GM18951 (cell line): ENCODE results near the gene SUPT3H.

ENCODE experiments used
- POLR2A ChIP-seq: IDR thresholded peaks from 4 replicates; pipeline ENCODE4 v1.6.1; 2011; ENCODE audit warnings: mild to moderate bottlenecking; ENCODE audit not compliant: insufficient read length, insufficient read depth; ENCODE audit errors: extremely low read depth
- in situ Hi-C: fragments of 300-500 bp; cut with MboI; formaldehyde crosslinking; loops from one replicate; pipeline ENCODE4 v1.12.0; 2022; ENCODE audit warnings: low sequenced_read_pairs, mixed read lengths, inconsistent platforms; ENCODE audit not compliant: unreplicated experiment

Gene SUPT3H

DNA sequence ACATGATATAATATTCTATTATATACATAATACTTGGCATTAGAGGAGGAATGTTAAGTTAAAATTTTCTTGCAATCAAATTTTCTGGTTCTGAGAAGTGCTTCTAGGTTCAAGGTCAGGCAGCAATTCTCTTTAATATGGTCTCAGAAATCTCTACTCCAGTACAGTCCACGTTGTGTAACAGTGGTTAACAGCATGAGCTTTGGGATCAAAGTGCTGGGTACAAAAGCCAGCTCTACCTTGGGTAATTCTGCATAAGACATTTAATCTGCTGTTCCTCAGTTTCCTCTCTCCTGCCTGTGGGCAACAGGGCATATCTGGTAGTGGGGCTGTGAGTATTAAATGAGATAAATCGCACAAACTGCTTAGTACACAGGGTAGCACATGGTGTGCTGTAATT, 552.5 kb downstream of the SUPT3H start:
- in situ Hi-C loops = no loop called here
- no peak for TF ChIP-seq POLR2A

DNA sequence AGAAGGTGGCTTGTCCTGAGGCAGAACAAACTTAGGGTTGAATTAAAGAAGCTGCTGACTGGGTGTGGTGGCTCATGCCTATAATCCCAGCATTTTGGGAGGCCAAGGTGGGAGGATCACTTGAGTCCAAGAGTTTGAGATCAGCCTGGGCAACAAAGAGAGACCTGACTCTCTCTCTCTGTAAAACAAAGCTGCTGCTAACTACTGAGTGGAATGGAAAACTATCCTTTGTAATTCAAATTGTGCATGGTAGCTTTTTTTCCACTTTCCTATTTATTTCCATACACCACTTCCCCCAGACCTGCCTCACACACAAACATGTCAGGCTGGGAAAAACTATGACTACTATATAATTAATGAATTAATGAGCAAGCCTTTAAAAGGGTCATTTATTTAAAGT, 553.2 kb downstream of the SUPT3H start:
- in situ Hi-C loops = no loop called here
- TF ChIP-seq POLR2A = no peak

DNA sequence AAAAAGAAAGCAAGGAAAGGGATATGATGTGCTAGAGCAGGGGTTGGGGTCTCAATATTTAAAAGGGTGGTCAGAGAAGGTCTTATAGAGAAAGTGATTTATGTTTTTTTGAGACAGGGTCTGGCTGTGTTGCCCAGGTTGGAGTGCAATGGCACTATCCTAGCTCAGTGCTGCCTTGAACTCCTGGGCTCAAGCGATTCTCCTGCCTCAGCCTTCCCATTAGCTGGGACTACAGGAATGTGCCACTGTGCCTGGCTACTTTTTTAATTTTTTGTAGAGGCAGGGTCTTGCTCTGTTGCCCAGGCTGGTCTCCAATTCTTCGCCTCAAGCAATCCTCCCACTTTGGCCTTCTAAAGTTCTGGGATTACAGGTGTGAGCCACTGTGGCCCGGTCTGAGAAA, 557.0 kb downstream of the SUPT3H start:
- in situ Hi-C loops = no loop called here

DNA sequence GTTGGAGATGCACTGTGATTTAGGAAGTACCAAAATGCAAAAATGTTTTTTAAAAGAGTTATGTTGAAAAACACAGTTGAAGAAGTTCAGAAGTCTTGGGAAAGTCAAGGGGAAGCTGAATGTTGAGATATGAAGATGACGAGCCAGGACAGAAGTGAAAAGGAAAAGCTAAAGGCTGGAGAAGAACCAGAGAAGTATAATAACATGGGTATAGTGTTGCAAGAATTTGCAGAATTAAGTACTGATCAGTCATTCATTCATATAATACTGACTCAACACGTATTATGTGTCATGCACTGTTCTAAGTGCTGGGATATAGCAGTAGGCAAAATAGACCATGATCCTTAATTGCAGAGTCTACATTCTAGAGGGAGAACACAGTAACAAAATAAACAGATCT, 557.4 kb downstream of the SUPT3H start:
- in situ Hi-C loops = no loop called here
- no peak for TF ChIP-seq POLR2A

More for the DNA sequence above, 557.0 kb downstream of the SUPT3H start:
- no peak for TF ChIP-seq POLR2A

DNA sequence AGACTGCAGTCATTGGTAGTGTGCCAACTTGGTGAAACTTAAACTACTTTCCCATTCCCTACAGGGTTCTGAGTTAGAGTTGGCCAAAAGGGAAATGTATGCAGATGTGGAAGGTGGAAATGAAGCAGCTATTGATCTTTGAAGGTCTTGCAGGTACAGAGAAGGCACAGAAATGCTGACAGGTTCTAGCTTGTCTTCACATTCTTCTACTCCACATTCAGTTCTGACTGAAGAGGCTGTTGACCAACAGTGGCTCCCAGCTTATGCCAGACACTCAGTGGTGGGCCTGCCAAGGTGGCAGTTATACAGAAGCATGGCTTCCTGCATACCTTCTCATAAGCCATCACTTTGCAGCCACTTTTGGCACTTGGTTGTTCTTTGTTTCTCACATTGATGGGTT, 566.3 kb downstream of the SUPT3H start:
- in situ Hi-C loops = no loop called here
- no peak for TF ChIP-seq POLR2A

DNA sequence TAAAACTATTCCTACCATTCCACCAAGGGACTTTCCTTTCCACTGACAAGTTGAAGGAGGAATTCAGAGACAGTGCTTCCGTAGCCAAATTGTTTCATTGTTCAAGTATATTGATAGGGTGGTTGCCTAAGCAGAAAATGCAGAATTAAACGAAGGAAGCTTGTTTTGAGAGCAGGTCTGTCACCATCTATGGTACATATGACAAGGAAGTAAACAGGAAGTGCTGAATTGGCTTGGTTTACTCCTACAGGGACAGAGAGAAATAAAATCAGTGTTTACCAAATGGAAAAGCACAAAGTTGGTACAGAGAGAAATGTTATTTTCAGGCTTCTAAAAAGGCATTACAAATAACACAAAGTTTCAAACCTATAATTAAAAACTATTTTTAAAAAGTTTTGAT, 568.5 kb downstream of the SUPT3H start:
- TF ChIP-seq POLR2A = no peak
- in situ Hi-C loops = no loop called here

DNA sequence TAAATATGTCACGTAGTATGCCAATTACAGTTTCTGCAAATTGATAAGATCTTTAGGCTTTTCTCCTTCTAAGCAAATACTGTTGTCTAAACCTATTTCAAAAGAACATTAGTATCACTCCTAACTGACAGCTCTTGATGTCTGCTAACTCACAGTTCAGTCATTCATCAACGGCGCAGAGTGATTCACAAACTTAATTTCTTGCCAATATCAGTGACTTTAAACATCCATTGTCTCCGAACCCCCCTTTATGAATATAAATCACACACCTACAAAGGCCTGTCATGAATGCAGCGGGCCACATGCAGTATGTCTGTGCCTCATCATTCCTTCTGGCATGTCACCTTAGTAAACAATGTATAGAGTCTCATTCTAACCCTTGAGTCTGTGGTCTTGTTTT, 569.6 kb downstream of the SUPT3H start:
- TF ChIP-seq POLR2A = no peak
- in situ Hi-C loops = no loop called here

DNA sequence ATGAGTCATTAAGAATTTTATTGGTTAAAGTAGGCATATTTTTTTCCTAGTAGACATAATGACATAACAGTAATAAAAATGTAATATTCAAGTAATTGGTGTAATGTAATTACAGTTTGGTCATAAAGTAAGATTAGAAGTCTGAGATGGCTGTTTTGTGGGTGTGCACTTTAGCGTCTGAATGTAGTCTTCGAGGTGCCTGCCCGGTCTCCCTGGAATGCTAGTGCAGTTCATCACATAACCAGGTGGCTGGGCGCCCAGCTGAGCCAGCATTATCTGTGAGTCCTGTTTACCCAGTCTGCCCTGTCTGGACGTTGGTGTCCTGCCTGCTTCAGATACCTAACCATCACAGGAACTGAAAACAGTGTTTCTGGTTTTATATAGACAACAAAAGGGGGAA, 571.1 kb downstream of the SUPT3H start:
- in situ Hi-C loops = no loop called here
- no peak for TF ChIP-seq POLR2A

DNA sequence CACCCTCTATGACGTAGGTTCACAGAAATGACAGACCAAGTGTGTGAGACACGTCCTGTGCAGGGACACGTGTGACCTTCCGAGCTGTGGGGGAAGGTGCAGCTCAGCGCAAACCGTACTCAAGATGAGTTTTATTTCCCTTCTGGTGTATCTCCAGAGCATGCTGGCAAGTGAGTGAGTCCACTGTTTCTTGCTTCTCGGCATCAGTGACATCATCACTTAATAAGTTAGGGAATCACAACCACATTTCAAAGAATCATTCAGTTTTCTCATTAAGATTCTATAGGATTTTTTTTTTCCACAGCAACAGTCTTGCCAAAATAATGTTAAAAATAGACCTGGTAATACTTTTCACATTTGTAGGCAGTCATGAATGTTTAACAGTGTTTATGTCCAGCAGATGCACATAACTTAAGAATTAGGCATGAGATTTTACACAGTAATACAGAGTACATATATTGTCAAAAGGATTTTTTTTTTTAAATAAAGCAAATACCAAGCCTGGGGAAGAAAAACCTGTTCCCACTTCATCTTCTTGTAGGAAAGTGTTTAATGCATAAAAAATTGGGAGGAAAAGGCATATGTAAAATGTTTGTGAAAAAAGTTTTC, 572.4 kb downstream of the SUPT3H start:
- in situ Hi-C loops = no loop called here
- no peak for TF ChIP-seq POLR2A

DNA sequence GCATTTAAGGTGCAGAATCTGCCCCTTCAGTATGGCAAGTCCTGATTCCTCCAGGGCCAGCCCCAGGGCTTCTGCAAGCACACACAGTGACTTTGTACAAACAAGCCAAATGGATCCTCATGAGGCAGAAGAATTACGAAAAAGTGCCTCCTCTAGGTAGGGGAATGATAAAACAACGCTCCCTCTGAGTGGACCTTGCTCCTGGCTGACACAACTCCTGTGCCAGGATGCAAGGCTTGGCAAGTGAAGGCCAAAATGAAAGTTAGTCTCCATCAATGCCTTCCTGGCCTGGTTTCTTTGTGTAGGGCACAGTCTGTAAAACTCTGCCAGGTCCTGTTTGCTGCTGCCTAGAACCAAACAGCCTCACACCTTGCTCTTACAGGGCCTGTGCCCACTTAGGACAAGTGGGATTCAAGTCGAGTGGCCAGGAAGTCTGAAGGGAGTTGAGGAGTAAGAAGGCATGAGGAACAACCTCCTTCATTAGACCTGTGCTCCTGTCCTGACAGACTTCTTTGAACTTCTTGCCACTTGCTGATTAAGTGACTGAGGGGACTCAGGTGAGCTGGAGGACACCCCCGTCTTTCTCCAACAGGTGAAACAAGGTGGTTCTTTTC, 573.1 kb downstream of the SUPT3H start:
- TF ChIP-seq POLR2A = no peak

DNA sequence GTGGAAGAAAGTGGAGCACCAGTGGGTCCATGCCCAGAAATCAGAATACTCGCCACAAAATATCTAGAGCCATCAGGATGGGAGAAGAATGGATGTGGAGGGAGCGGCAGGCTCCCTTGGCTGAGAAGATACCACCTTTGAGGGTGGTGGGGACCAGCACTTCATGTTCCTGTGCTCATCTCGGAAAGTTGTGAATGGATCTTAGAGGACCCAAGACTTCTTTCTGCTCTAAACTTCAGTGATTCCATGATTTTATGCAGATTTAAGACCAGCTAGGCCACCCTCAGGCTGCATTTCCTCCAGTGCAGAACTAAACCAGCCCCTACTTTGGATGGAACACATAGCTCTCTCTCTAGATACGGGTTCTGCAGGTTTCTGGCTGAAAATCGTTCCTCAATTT, 573.7 kb downstream of the SUPT3H start:
- in situ Hi-C loops = no loop called here
- no peak for TF ChIP-seq POLR2A

More for the DNA sequence above, 573.1 kb downstream of the SUPT3H start:
- in situ Hi-C loops = no loop called here

DNA sequence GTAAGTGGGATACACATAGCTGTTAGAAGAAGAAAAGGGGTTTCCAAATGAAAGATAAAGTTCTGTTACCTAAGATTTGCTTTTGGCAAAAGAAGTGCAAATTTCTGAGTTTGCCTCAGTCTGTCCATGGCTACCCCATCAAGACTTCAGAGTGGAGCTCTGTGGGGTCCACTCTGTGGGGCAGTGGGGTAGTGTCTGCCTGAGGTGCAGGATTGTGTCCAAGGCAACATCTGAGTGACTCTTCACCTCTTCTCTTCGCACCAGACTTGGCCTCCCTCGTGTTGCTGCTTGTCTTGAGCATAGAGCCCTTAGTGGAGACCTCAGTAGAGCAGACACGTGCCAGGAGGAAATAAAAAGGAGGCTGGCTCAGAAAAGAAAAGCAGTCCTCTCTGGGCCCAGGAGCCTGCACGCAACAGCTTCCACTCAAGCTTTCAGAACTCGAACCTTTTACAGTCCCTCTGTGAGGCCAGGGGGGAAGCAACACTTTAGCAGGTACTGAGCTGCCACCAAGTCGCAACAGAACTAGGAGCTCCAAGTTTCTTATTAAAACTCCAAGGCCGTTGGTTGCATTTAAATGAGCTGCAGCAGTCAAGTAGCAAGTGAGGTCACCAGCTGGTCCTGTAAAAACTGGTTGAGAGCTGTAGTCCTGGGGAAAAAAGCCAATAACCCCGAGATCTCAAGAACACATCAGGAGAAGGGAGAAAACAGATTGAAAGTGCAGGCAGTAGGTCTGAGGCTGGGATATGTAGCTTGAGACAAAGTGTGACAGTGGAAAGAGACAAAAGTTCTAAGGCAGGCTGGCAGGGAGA, 576.7 kb downstream of the SUPT3H start:
- in situ Hi-C loops = no loop called here
- no peak for TF ChIP-seq POLR2A

DNA sequence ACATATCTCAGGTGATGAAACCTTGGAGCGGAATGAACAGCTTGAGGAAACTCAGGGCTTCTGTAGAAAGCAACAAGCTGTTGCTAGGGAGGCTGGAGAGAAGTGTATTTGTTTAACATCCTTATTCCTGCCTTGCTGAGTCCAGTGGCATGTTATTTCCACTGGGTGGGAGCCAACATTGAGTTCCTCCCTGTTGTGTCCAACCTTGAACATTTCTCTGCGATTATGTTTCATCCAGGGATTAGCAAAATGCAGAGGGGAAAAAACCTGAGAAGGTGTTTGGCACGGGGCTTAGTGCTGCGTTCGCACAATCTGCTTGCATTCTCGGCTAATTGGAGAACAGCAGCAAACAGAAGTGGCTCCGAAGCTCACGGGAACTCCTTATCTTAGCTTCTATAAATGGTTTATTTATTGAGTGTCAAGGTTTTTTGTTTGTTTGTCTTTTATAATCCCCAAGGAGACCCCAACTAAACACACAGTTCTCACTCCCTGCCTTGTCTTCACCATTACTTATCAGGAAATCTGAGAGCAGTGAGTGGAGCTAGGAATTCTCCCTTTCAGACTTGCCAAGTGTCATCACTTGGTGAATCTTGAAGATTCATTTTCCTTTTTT, 577.5 kb downstream of the SUPT3H start:
- TF ChIP-seq POLR2A = no peak
- in situ Hi-C loops = no loop called here
